HepG2 (cell line): ENCODE data around the gene CASP7. TPM values are rescaled to one million over a fixed set of nuclear protein-coding genes. Genes with fewer than 3 reads are reported as not detected.
A peak's percentile ranks its signal among the peaks of the same experiment; 100 is the strongest.

Experiments
- ATAC-seq: fragments of 200-7000 bp; cut with Tn5 transposase; 3 replicates; pipeline ENCODE4 v1.9.1; 2020; ENCODE audit warnings: mild to moderate bottlenecking, moderate library complexity
- BruUV-seq: library from RNA; stranded (reverse); fragments of 400-500 nt; replicated peaks from 2 replicates; lab custom pipeline; 2021; lab: Mats Ljungman, UMichigan
- CTCF ChIA-PET: fragments of 300-600 bp; formaldehyde crosslinking; extraction: SDS; loops from one replicate; lab custom pipeline; 2021; ENCODE audit warnings: low total read pairs, inconsistent platforms, low intra/inter-chr PET ratio; lab: Yijun Ruan, JAX
- POLR2A ChIA-PET: fragments of 350-600 bp; sonication (Branson Sonifier 250); formaldehyde crosslinking; loops from one replicate; lab custom pipeline; 2020; ENCODE audit warnings: antibody characterized with exemption, inconsistent platforms; lab: Yijun Ruan, JAX
- DNase-seq: peaks from one replicate; pipeline ENCODE4 v3.0.0-alpha.2; 2015; ENCODE audit warnings: low spot score
- FAIRE-seq: peaks from 3 replicates; lab custom pipeline; 2011; peaks lifted over from hg19 to GRCh38; lab: Jason Lieb, UNC
- H2AFZ ChIP-seq: one replicate; pipeline ENCODE4 v1.6.1; 2011; ENCODE audit warnings: low read length, inconsistent platforms
- H3K27ac ChIP-seq: fragments of 300-600 bp; 3 replicates; pipeline ENCODE4 v1.8.0; 2011; ENCODE audit warnings: mixed run types, mild to moderate bottlenecking, mixed read lengths, low read length, inconsistent platforms; ENCODE audit not compliant: insufficient read depth; ENCODE audit errors: extremely low read length
- H3K27me3 ChIP-seq, 2 experiments: fragments of 200-600 bp in 1 of 2; 2 replicates in 1 of 2; 3 replicates in 1 of 2; pipeline versions ENCODE4 v1.6.0 to v1.8.0; 2011; ENCODE audit warnings: low read length in 2 of 2, mild to moderate bottlenecking in 2 of 2, moderate library complexity in 2 of 2, inconsistent platforms in 1 of 2; ENCODE audit not compliant: insufficient read depth in 2 of 2, control insufficient read depth in 1 of 2
- H3K36me3 ChIP-seq, 2 experiments: fragments of 200-600 bp in 1 of 2; replicated peaks in 1 of 2; 2 replicates in 1 of 2; 3 replicates in 1 of 2; pipeline versions ENCODE4 v1.5.1 to v1.8.0; 2011; ENCODE audit warnings: low read length in 2 of 2, inconsistent platforms in 1 of 2; ENCODE audit not compliant: insufficient read depth in 2 of 2, control insufficient read depth in 1 of 2
- H3K4me1 ChIP-seq: 2 replicates; pipeline ENCODE4 v1.5.1; 2012; ENCODE audit warnings: low read length, inconsistent platforms; ENCODE audit not compliant: insufficient read depth
- H3K4me2 ChIP-seq: 2 replicates; pipeline ENCODE4 v1.6.0; 2011; ENCODE audit warnings: low read depth, low read length, inconsistent platforms
- H3K4me3 ChIP-seq, 3 experiments: fragments of 200-600 bp in 1 of 3; sonication (generic), shearing (Covaris generic) in 1 of 3; replicated peaks in 1 of 3; 2 replicates each; pipeline ENCODE4 v1.5.1; 2011 to 2016; ENCODE audit warnings: low read length in 3 of 3, inconsistent platforms in 2 of 3, low read depth in 2 of 3, mild to moderate bottlenecking in 2 of 3, control low read depth in 1 of 3, mixed read lengths in 1 of 3; ENCODE audit not compliant: insufficient read depth in 1 of 3
- H3K79me2 ChIP-seq: one replicate; pipeline ENCODE4 v1.6.1; 2011; ENCODE audit warnings: low read length, inconsistent platforms; ENCODE audit not compliant: insufficient read depth
- H3K9ac ChIP-seq: 2 replicates; pipeline ENCODE4 v1.6.0; 2011; ENCODE audit warnings: mild to moderate bottlenecking, low read depth, low read length, inconsistent platforms; ENCODE audit not compliant: insufficient read depth
- H3K9me3 ChIP-seq: 2 replicates; pipeline ENCODE4 v1.5.1; 2012; ENCODE audit warnings: mild to moderate bottlenecking, low read length
- H4K20me1 ChIP-seq: 2 replicates; pipeline ENCODE4 v1.6.0; 2011; ENCODE audit warnings: inconsistent platforms, mild to moderate bottlenecking, low read length, moderate library complexity; ENCODE audit not compliant: insufficient read depth
- BORCS8-MEF2B ChIP-seq: sonication (generic); formaldehyde crosslinking; IDR thresholded peaks from 2 replicates; pipeline ENCODE4 v1.8.0; 2022; ENCODE audit warnings: mild to moderate bottlenecking, missing genetic modification reagents
- GATA4 ChIP-seq: sonication (generic); IDR thresholded peaks from 2 replicates; pipeline ENCODE4 v1.6.1; 2016; ENCODE audit warnings: antibody characterized with exemption, low read depth, borderline replicate concordance
- MYC ChIP-seq: sonication (generic); formaldehyde crosslinking; IDR thresholded peaks from 2 replicates; pipeline ENCODE4 v1.9.0; 2021; ENCODE audit warnings: missing genetic modification reagents, borderline replicate concordance
- NCOA1 ChIP-seq: sonication (generic); formaldehyde crosslinking; IDR thresholded peaks from 2 replicates; pipeline ENCODE4 v1.9.0; 2021; ENCODE audit warnings: missing genetic modification reagents
- SNAI1 ChIP-seq: sonication (generic); formaldehyde crosslinking; IDR thresholded peaks from 2 replicates; pipeline ENCODE4 v1.5.0; 2020; ENCODE audit warnings: mild to moderate bottlenecking, missing genetic modification reagents, borderline replicate concordance
- USF2 ChIP-seq, 2 experiments: sonication (generic) in 1 of 2; formaldehyde crosslinking in 1 of 2; IDR thresholded peaks; 2 replicates each; pipeline versions ENCODE4 v1.5.1 to v1.6.1; 2011 to 2020; ENCODE audit warnings: borderline replicate concordance in 1 of 2, low read depth in 1 of 2, low read length in 1 of 2, mild to moderate bottlenecking in 1 of 2, missing genetic modification reagents in 1 of 2, moderate library complexity in 1 of 2
- ZIK1 ChIP-seq: sonication (generic); formaldehyde crosslinking; IDR thresholded peaks from 2 replicates; pipeline ENCODE4 v1.5.0; 2020; ENCODE audit warnings: mild to moderate bottlenecking, low read depth, missing genetic modification reagents, borderline replicate concordance
- ZMYM4 ChIP-seq: sonication (generic); formaldehyde crosslinking; IDR thresholded peaks from 2 replicates; pipeline ENCODE4 v1.8.1; 2023; ENCODE audit warnings: mild to moderate bottlenecking, missing genetic modification reagents
- ZNF44 ChIP-seq: sonication (generic); formaldehyde crosslinking; IDR thresholded peaks from 2 replicates; pipeline ENCODE4 v1.5.1; 2020; ENCODE audit warnings: mild to moderate bottlenecking, missing genetic modification reagents
- WGBS: methylation state at CpG from one replicate; pipeline ENCODE4 v1.1.6; 2017; ENCODE audit warnings: low lambda C conversion rate; 5-methylcytosine and 5-hydroxymethylcytosine counted together
- in situ Hi-C: cut with HindIII; loops from 2 replicates; pipeline ENCODE4 v1.10.0; 2017; ENCODE audit warnings: low pct_unique_long_range_greater_than_20kb; ENCODE audit not compliant: extremely low pct_ligation_motif_present
- intact Hi-C: fragments of 100-400 bp; cut with micrococcal nuclease; formaldehyde crosslinking; loops from one replicate; pipeline ENCODE4 v1.10.0; 2022; ENCODE audit not compliant: unreplicated experiment
- polyA plus RNA-seq, 8 experiments: library from polyadenylated mRNA; depleted of rRNA in 3 of 8; stranded (reverse) in 7 of 8; unstranded in 1 of 8; fragments of >200 nt; fragmentation: Illumina TruSeq in 4 of 8; extraction: Trizol in 4 of 8; gene quantifications; 2 replicates each; pipeline versions ENCODE4 v1.2.1 to v1.2.3, GENCODE V29; 2011 to 2016; ENCODE audit warnings: low read depth in 4 of 8, missing spikeins in 1 of 8, mixed read lengths in 1 of 8; ENCODE audit not compliant: insufficient read depth in 1 of 8
- total RNA-seq, 5 experiments: library from RNA; depleted of rRNA; stranded (reverse); fragments of >200 nt; fragmentation: Illumina TruSeq; extraction: Trizol; gene quantifications; 2 replicates each; pipeline ENCODE4 v1.2.3, GENCODE V29; 2016; ENCODE audit warnings: low read depth in 1 of 5

Gene CASP7
- total and polyA plus RNA-seq, 2 of the 13 experiments (the other 11 are each of a cell fraction or from before 2014, with no cell fraction given): 11.9 to 39.3 TPM

- intact Hi-C loops: no loop called here
- POLR2A ChIA-PET: no interaction called here
Measured at GRCh38 chr10:113739577-113739976, 59.9 kb downstream of the CASP7 start.

More at GRCh38 chr10:113739577-113739976, 59.9 kb downstream of the CASP7 start:
- H3K27ac ChIP-seq: no peak overlapping the region
- FAIRE-seq (no peak), ATAC-seq (no peak)
- TF ChIP-seq BORCS8-MEF2B (CRISPR knock-in tag) (no peak), ZNF44 (CRISPR knock-in tag) (no peak), ZIK1 (CRISPR knock-in tag) (no peak), GATA4 (no peak), MYC (CRISPR knock-in tag) (no peak), ZMYM4 (CRISPR knock-in tag) (no peak), NCOA1 (CRISPR knock-in tag) (no peak), USF2 (IDR thresholded peaks at IDR 0.05; ENCODE audit: low read depth, low read length) (peak; percentile 22; the same call in 1 of the 2 replicates), USF2 (CRISPR knock-in tag; IDR thresholded peaks at IDR 0.05; ENCODE audit: borderline replicate concordance) (no peak), SNAI1 (CRISPR knock-in tag) (no peak)
- TF ChIP-seq, all 625 proteins: peak for 1
- Histone ChIP-seq H3K9me3 (no peaks in the 10 kb centered on the region), H3K4me2 (no peak overlapping the region), H3K79me2 (no peaks in the 10 kb centered on the region), H3K36me3 (no peaks in the 10 kb centered on the region), H3K4me1 (peaks cover 7% of the 10 kb centered on the region; the same call in 1 of the 2 replicates), H4K20me1 (no peaks in the 10 kb centered on the region), H3K9ac (no peak overlapping the region), H2AFZ (no peak overlapping the region), H3K27me3 (no peaks in the 10 kb centered on the region), H3K4me3 (no peak overlapping the region)
- no TSS peak for BruUV-seq
- CTCF ChIA-PET: no interaction called here
- WGBS: 21% methylated on average over 3 of the region's 3 CpGs
- DNase-seq: no peak
- in situ Hi-C loops: no loop called here
